NCI-H1048 (cell line): ENCODE data around the gene SBF2.

Experiments used
- DNase-seq: peaks from one replicate; lab custom pipeline; 2025; lab: John Stamatoyannopoulos, UW

Gene SBF2

GRCh38 chr11:9850224-9850895, 443.7 kb downstream of the SBF2 start:
- DNase-seq, result no peak

GRCh38 chr11:9849389-9849788, 444.6 kb downstream of the SBF2 start:
- no peak for DNase-seq

- DNase-seq, result no peak
Measured at GRCh38 chr11:9847636-9848035, 446.4 kb downstream of the SBF2 start.

- no peak for DNase-seq
Measured at GRCh38 chr11:9842923-9843322, 451.1 kb downstream of the SBF2 start.

- DNase-seq, result no peak
Measured at GRCh38 chr11:9840460-9841004, 453.5 kb downstream of the SBF2 start.

GRCh38 chr11:9839550-9839949, 454.5 kb downstream of the SBF2 start:
- no peak for DNase-seq

- DNase-seq, result no peak
Measured at GRCh38 chr11:9838961-9839360, 455.1 kb downstream of the SBF2 start.

GRCh38 chr11:9838229-9838628, 455.8 kb downstream of the SBF2 start:
- no peak for DNase-seq

GRCh38 chr11:9834291-9834690, 459.7 kb downstream of the SBF2 start:
- no peak for DNase-seq

- no peak for DNase-seq
Measured at GRCh38 chr11:9831122-9831521, 462.9 kb downstream of the SBF2 start.

GRCh38 chr11:9827708-9828107, 466.3 kb downstream of the SBF2 start:
- no peak for DNase-seq

- DNase-seq, result no peak
Measured at GRCh38 chr11:9826390-9826789, 467.6 kb downstream of the SBF2 start.

GRCh38 chr11:9825895-9826294, 468.1 kb downstream of the SBF2 start:
- no peak for DNase-seq

- DNase-seq, result no peak
Measured at GRCh38 chr11:9825315-9825714, 468.7 kb downstream of the SBF2 start.

- DNase-seq, result no peak
Measured at GRCh38 chr11:9823887-9824385, 470.1 kb downstream of the SBF2 start.

GRCh38 chr11:9823439-9823838, 470.6 kb downstream of the SBF2 start:
- DNase-seq, result no peak

GRCh38 chr11:9821008-9821752, 472.8 kb downstream of the SBF2 start:
- no peak for DNase-seq

- DNase-seq, result no peak
Measured at GRCh38 chr11:9820260-9820659, 473.8 kb downstream of the SBF2 start.

- DNase-seq, result no peak
Measured at GRCh38 chr11:9817191-9817590, 476.8 kb downstream of the SBF2 start.

- no peak for DNase-seq
Measured at GRCh38 chr11:9815486-9816136, 478.4 kb downstream of the SBF2 start.

- DNase-seq, result no peak
Measured at GRCh38 chr11:9814108-9814507, 479.9 kb downstream of the SBF2 start.

GRCh38 chr11:9808943-9809342, 485.1 kb downstream of the SBF2 start:
- no peak for DNase-seq
